Activated CD4-positive, alpha-beta T cell treated with anti-CD3 and anti-CD28 coated beads, Interleukin-2, amount 10 ng/mL, durations not matched to agents 7 days and 5 days (primary cell): Measurements from ENCODE around the gene ERO1A. TPM values are rescaled to one million over a fixed set of nuclear protein-coding genes. Genes with fewer than 3 reads are reported as not detected.
A peak's percentile ranks its signal among the peaks of the same experiment; 100 is the strongest.
"Not testable (repeated sequence)": the region's sequence is repeated elsewhere in the genome, so short reads cannot be mapped to it uniquely, and the experiment has no call there.

ENCODE experiments used
- CTCF ChIA-PET: fragments of 350-600 bp; sonication (Branson Sonifier 250); formaldehyde crosslinking; loops from one replicate; lab custom pipeline; 2021; ENCODE audit warnings: antibody characterized with exemption; lab: Charles Lee
- POLR2A ChIA-PET: fragments of 350-600 bp; sonication (Branson Sonifier 250); formaldehyde crosslinking; loops from one replicate; lab custom pipeline; 2021; ENCODE audit warnings: antibody characterized with exemption; lab: Charles Lee
- DNase-seq: peaks from one replicate; pipeline ENCODE4 v3.0.0-alpha.2; 2020
- H3K27ac Mint-ChIP-seq: one replicate; pipeline ENCODE4 v1.8.0; 2021; ENCODE audit warnings: mild to moderate bottlenecking, moderate library complexity, mixed read lengths
- H3K27me3 Mint-ChIP-seq: one replicate; pipeline ENCODE4 v1.8.0; 2021; ENCODE audit warnings: mixed read lengths
- H3K36me3 Mint-ChIP-seq: one replicate; pipeline ENCODE4 v1.8.0; 2021; ENCODE audit warnings: low read depth, mixed read lengths
- H3K4me1 Mint-ChIP-seq: one replicate; pipeline ENCODE4 v1.8.0; 2021; ENCODE audit warnings: mixed read lengths
- H3K4me3 Mint-ChIP-seq: one replicate; pipeline ENCODE4 v1.8.0; 2021; ENCODE audit warnings: mild to moderate bottlenecking, moderate library complexity, mixed read lengths
- H3K9me3 Mint-ChIP-seq: one replicate; pipeline ENCODE4 v1.8.0; 2021; ENCODE audit warnings: mixed read lengths
- total RNA-seq, 2 experiments: library from RNA; stranded (reverse); gene quantifications; one replicate each; pipeline ENCODE4 v1.2.3, GENCODE V29; 2021

Gene ERO1A, protein sequence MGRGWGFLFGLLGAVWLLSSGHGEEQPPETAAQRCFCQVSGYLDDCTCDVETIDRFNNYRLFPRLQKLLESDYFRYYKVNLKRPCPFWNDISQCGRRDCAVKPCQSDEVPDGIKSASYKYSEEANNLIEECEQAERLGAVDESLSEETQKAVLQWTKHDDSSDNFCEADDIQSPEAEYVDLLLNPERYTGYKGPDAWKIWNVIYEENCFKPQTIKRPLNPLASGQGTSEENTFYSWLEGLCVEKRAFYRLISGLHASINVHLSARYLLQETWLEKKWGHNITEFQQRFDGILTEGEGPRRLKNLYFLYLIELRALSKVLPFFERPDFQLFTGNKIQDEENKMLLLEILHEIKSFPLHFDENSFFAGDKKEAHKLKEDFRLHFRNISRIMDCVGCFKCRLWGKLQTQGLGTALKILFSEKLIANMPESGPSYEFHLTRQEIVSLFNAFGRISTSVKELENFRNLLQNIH
- 100 to 1,000 TPM; 134 to 155 TPM for total RNA-seq

DNA sequence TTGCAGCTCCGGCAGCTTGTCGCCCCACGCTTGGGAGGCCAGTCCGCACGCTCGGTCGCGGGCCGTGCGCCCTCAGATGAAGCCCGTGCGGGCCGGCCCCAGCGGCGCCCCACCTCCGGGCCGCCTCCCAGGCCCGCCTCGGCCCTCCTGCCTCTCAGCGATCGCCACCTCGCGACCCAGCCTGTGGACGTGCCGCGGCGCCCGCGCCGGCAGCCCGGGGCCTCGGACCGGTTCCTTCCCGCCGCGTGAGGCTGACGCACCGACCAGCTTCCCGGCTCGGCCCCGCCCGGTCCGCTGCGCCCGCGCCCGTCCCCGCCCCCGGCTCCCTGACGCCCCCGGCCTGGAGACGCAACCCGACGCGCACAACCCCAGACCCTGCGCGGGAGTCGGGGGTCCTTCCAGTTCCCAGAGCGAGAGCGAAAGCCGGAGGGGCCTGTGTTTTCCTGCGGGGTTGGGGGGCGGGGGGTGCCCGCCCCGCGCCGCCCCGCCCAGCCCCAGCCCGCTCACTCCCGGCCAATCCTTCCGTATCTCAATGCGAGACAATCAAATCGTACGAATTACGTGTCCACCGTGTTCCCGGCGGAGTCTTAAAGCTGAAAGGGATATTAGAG, at the start of gene ERO1A:
Gene ERO1A (minus strand): TSS at position 78 of the 611 bp plus-strand sequence. CDS start 77 bp downstream, at position 1.
- Mint-ChIP-seq H3K4me3 (peak within 1 kb of the TSS; percentile 93), H3K36me3 (peaks cover 25% of the 10 kb centered on the region), H3K27me3 (no peaks in the 10 kb centered on the region), H3K9me3 (no peaks in the 10 kb centered on the region), H3K27ac (peak within 1 kb of the TSS; percentile 98), H3K4me1 (peaks cover 40% of the 10 kb centered on the region)
- peak; percentile 65 for DNase-seq
- POLR2A ChIA-PET, result no interaction called here
- CTCF ChIA-PET, result interaction anchor here (0.9 to 1.3 kb wide), 3 partner anchors 16 to 79 kb away, joined by 3 to 4 read pairs (median 4); no protein-coding TSS in a partner anchor

DNA sequence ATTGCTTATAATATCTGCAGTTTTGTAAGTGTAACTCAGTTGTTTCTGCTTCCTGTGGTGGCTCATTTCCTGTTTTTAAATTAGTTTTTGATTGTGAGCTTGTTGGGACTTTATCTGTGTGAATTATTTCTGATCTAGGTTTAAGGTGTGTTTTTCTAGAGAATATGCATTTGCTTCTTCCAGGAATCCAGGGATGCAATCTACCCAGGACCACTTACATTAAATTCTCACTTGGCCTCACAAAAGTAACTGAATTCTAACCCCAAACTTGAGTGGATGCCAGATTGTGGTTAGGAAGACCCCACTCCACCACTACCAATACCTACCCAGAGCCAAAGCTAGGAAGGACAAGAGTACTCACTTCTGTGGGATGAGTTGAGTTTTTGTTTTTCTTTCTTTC, 46.5 kb upstream of the ERO1A start:
- H3K9me3 Mint-ChIP-seq, result no peaks in the 10 kb centered on the region
- H3K27ac Mint-ChIP-seq, result peak overlapping the region; percentile 96
- peaks cover 51% of the 10 kb centered on the region for H3K4me1 Mint-ChIP-seq
- CTCF ChIA-PET, result interaction anchor here (0.6 to 1.6 kb wide), 5 partner anchors 10 to 72 kb away, joined by 3 to 6 read pairs (median 3); no protein-coding TSS in a partner anchor
- H3K36me3 Mint-ChIP-seq, result peaks cover 48% of the 10 kb centered on the region
- DNase-seq, result no peak
- POLR2A ChIA-PET, result interaction anchor here (0.5 to 0.8 kb wide), 2 partner anchors 11 to 15 kb away, joined by 4 read pairs; no protein-coding TSS in a partner anchor
- peak overlapping the region; percentile 70 for H3K4me3 Mint-ChIP-seq
- no peaks in the 10 kb centered on the region for H3K27me3 Mint-ChIP-seq

DNA sequence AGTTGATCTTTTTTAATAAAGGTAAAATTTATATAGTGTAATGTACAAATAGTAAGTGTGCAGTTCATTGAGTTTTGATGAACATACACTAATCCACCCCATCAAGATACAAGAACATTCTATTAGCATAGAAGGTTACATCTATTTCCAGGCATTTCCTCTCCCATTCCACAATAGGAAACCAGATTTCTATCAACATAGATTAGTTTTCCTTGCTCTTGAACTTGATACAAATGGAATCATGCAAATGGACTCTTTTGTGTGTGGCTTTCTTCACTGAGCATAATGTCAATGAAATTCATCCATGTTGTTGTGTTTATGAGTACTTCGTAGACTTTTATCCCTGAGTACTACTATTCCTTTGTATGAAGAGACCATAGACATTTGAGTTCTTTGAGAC, 45.4 kb upstream of the ERO1A start:
- Mint-ChIP-seq H3K36me3 (peaks cover 44% of the 10 kb centered on the region), H3K4me3 (no peak overlapping the region), H3K27me3 (no peaks in the 10 kb centered on the region), H3K9me3 (no peaks in the 10 kb centered on the region), H3K4me1 (peaks cover 62% of the 10 kb centered on the region), H3K27ac (peak overlapping the region; percentile 27)
- POLR2A ChIA-PET, result no interaction called here
- CTCF ChIA-PET, result interaction anchor here (1.6 kb wide), 1 partner anchor 10 kb away, joined by 6 read pairs; no protein-coding TSS in a partner anchor
- no peak for DNase-seq

DNA sequence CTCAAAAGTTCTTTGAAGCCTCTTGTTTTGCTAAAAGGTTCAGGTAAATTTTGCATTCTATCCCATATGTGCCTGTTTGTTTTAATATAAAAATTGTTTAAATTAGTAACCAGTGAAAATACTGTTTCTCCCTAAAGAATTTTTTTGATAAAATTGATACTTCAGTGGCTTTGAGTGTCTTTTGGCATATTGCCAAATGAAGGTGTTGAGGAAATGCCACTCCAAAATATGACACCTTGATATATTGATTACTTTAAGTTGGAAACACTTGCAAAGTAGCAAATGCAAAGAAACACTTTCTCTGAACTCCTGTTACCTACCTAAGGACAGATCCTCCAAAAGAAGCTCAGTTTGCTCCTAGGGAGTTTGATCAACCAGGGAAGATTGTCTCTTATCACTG, 43.1 kb upstream of the ERO1A start:
- ChIA-PET CTCF (interaction anchor here (0.7 kb wide), 1 partner anchor 21 kb away, joined by 3 read pairs; no protein-coding TSS in a partner anchor), POLR2A (interaction anchor here (0.5 to 1.0 kb wide), 2 partner anchors 31 to 1750 kb away, joined by 3 to 5 read pairs; no protein-coding TSS in a partner anchor)

DNA sequence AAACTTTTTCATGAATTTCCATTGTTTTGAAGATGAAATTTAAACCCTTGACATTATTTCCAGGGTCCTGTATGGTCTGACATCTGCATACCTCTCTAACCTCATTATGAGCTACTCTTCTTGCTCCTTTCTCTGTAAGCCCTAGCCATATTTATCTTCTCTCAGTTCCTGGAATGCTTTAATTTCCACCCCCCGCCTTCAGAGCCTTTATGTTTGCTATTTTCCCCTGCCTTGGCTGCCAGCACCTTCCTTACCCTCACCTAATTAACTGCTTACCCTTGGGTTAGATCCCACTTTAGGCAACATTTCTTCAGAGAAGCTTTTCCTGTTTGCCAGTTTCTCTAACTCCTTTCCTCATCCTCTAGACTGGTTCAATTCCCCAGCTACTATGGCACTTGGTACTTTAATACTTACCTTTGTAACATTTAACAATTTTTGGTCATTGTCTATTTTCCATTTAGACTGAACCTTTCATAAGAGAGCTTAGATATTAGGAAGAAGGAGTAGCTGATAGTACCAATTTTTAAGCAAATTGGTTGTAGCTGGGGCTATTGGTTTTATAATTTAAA, 40.6 kb upstream of the ERO1A start:
- ChIA-PET CTCF (interaction anchor here (1.9 kb wide), 1 partner anchor 55 kb away, joined by 4 read pairs; no protein-coding TSS in a partner anchor), POLR2A (no interaction called here)
- Mint-ChIP-seq H3K4me3 (no peak overlapping the region), H3K36me3 (peaks cover 59% of the 10 kb centered on the region), H3K9me3 (no peaks in the 10 kb centered on the region), H3K27ac (peak overlapping the region; percentile 34), H3K27me3 (no peaks in the 10 kb centered on the region), H3K4me1 (peaks cover 55% of the 10 kb centered on the region)
- no peak for DNase-seq

More for the DNA sequence above, 43.1 kb upstream of the ERO1A start:
- no peak for DNase-seq
- Mint-ChIP-seq H3K36me3 (peaks cover 48% of the 10 kb centered on the region), H3K27ac (no peak overlapping the region), H3K9me3 (no peaks in the 10 kb centered on the region), H3K4me3 (no peak overlapping the region), H3K4me1 (peaks cover 63% of the 10 kb centered on the region), H3K27me3 (no peaks in the 10 kb centered on the region)

DNA sequence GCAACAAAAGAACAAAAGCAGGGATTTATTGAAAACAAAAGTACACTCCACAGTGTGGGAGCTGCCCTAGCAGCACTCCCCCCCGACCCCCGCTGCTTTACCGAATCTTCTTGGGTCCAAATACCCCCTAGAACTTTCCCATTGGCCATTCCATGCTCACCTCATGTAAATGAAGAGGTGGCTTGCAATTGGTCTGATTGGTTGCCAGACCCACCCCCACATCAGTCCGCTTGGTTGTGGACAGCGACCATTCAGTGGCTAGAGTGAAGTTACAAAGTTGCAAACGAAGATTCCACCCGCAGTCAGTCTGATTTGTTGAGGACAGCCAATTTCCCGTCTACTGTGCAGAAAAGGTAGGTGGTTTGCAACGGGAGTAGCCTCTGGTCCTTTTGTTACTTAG, 38.5 kb upstream of the ERO1A start:
- CTCF ChIA-PET, result no interaction called here
- POLR2A ChIA-PET, result no interaction called here
- peaks cover 50% of the 10 kb centered on the region for H3K36me3 Mint-ChIP-seq
- no peaks in the 10 kb centered on the region for H3K27me3 Mint-ChIP-seq
- H3K9me3 Mint-ChIP-seq, result no peaks in the 10 kb centered on the region
- no peak overlapping the region for H3K4me3 Mint-ChIP-seq
- peaks cover 51% of the 10 kb centered on the region for H3K4me1 Mint-ChIP-seq
- no peak overlapping the region for H3K27ac Mint-ChIP-seq
- DNase-seq, result no peak

DNA sequence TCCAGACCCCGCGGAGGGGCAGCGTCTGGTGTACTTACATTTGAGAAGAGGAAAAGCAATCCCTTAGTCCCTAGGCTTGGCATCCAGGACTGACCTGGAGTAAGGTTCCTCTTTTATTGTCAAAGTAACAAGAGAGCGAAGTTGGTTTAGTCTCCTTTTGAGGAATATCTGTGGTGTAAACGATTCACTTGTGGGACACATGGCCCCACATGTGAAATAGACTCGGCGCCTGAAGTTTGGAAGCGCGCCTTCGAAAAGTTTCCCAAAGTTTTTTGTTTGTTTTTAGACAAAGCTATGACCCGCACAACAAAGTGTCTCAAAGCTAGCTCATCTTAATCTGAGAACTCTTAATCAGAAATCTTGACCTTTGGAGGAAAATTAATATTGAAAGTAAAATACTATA, 35.4 kb upstream of the ERO1A start:
- H3K9me3 Mint-ChIP-seq, result no peaks in the 10 kb centered on the region
- peaks cover 32% of the 10 kb centered on the region for H3K4me1 Mint-ChIP-seq
- ChIA-PET POLR2A (interaction anchor here (0.7 kb wide), 1 partner anchor 11 kb away, joined by 4 read pairs; no protein-coding TSS in a partner anchor), CTCF (interaction anchor here (1.2 kb wide), 1 partner anchor 11 kb away, joined by 6 read pairs; no protein-coding TSS in a partner anchor)
- H3K36me3 Mint-ChIP-seq, result peaks cover 50% of the 10 kb centered on the region
- H3K27ac Mint-ChIP-seq, result peak overlapping the region; percentile 91
- H3K27me3 Mint-ChIP-seq, result no peaks in the 10 kb centered on the region
- peak overlapping the region; percentile 92 for H3K4me3 Mint-ChIP-seq
- DNase-seq, result no peak

DNA sequence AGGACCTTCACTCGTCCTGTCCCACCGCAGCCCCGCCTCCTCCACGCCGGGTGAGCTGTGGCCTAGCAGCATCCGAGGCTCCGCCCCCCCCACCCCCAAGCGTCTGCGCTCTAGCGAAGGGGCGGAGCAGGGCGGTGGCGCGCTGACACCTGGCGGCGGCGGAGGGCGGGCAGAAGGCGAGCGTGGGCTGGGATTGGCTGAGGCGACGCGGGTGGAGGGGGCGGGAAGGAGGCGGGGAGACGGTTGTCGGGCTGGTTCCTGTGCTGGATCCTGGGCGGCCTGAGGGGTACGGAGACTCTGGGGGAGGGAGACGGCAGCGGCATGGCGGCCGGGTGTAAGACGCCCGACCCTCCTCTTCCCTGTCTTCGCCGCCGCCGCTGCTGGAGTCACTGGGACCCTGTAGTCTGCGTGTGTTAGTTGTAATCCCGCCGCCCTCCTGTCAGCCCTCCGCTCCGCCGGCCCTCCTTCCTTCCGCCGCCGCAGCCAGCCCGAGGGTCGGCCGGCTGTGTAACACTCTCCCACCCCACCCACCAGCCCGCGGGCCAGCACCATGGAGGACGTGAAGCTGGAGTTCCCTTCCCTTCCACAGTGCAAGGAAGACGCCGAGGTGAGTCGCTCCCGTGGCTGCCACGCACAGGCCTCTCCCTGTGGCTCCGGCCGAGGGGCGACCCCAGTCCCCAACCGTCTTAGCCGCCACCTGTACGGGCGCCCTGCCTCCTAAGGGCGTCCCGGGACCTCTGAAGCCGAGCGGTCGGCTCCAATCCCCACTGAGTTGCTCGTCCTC, 34.8 kb upstream of the ERO1A start, which contains the start of gene STYX:
Gene STYX (plus strand): TSS at position 242 of the 784 bp plus-strand sequence. CDS start 309 bp downstream, at position 551.
- no peaks in the 10 kb centered on the region for H3K9me3 Mint-ChIP-seq
- peak within 1 kb of the TSS; percentile 92 for H3K4me3 Mint-ChIP-seq
- peak; percentile 98 for DNase-seq
- ChIA-PET CTCF (interaction anchor here (0.6 to 1.2 kb wide), 4 partner anchors 10 to 430 kb away, joined by 3 to 6 read pairs (median 3); no protein-coding TSS in a partner anchor), POLR2A (no interaction called here)
- H3K36me3 Mint-ChIP-seq, result peaks cover 52% of the 10 kb centered on the region
- H3K27me3 Mint-ChIP-seq, result no peaks in the 10 kb centered on the region
- peak within 1 kb of the TSS; percentile 91 for H3K27ac Mint-ChIP-seq
- H3K4me1 Mint-ChIP-seq, result peaks cover 27% of the 10 kb centered on the region

DNA sequence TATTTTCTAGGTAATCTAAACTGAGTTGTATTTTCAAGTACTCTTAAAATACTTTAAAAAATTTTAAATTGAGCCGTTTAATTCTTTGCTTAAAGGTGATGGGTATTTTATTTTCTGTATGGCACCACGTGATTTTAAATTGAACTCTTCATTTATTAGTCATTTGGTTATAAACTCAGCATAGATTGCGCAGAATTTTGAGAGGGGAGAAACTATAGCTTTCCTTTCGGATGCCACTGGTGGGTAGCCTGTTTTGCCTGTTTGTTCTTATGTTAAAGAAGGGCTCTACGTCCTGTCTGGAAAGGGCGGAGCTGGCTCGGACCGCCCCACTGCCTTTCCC, 34.2 kb upstream of the ERO1A start:
- no peak for DNase-seq
- CTCF ChIA-PET, result interaction anchor here (0.6 to 1.2 kb wide), 4 partner anchors 10 to 430 kb away, joined by 3 read pairs; no protein-coding TSS in a partner anchor
- POLR2A ChIA-PET, result no interaction called here
- H3K27ac Mint-ChIP-seq, result peak overlapping the region; percentile 91
- H3K4me3 Mint-ChIP-seq, result peak overlapping the region; percentile 92
- H3K4me1 Mint-ChIP-seq, result peaks cover 25% of the 10 kb centered on the region
- peaks cover 53% of the 10 kb centered on the region for H3K36me3 Mint-ChIP-seq
- H3K27me3 Mint-ChIP-seq, result no peaks in the 10 kb centered on the region
- H3K9me3 Mint-ChIP-seq, result no peaks in the 10 kb centered on the region

DNA sequence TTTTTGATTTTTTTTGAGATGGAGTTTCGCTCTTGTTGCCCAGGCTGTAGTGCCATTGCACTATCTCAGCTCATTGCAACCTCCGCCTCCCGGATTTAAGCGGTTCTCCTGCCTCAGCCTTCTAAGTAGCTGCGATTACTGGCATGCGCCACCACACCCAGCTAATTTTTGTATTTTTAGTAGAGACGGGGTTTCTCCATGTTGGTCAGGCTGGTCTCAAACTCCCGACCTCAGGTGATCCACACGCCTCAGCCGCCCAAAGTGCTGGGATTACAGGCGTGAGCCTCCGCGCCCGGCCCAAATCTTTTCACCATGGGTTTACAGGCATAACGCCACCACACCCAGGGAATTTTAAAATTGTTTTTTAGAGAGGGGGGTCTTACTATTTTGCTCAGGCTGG, 33.7 kb upstream of the ERO1A start:
- H3K27ac Mint-ChIP-seq, result peak overlapping the region; percentile 60
- CTCF ChIA-PET, result interaction anchor here (0.8 to 1.2 kb wide), 3 partner anchors 20 to 50 kb away, joined by 3 read pairs; no protein-coding TSS in a partner anchor
- peaks cover 24% of the 10 kb centered on the region for H3K4me1 Mint-ChIP-seq
- DNase-seq, H3K9me3 Mint-ChIP-seq, POLR2A ChIA-PET, H3K27me3 Mint-ChIP-seq: not testable (repeated sequence)
- H3K4me3 Mint-ChIP-seq, result peak overlapping the region; percentile 25
- H3K36me3 Mint-ChIP-seq, result peaks cover 52% of the 10 kb centered on the region

DNA sequence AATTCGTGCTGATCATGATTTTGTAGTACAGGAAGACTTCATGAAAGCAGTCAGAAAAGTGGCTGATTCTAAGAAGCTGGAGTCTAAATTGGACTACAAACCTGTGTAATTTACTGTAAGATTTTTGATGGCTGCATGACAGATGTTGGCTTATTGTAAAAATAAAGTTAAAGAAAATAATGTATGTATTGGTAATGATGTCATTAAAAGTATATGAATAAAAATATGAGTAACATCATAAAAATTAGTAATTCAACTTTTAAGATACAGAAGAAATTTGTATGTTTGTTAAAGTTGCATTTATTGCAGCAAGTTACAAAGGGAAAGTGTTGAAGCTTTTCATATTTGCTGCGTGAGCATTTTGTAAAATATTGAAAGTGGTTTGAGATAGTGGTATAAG, 32.2 kb upstream of the ERO1A start:
- DNase-seq, H3K9me3 Mint-ChIP-seq, POLR2A ChIA-PET, H3K27me3 Mint-ChIP-seq, H3K4me3 Mint-ChIP-seq, H3K27ac Mint-ChIP-seq: not testable (repeated sequence)
- CTCF ChIA-PET, result interaction anchor here (1.0 kb wide), 1 partner anchor 20 kb away, joined by 3 read pairs; the partner anchor contains the start of gene PSMC6
- Mint-ChIP-seq H3K36me3 (peaks cover 47% of the 10 kb centered on the region), H3K4me1 (peaks cover 21% of the 10 kb centered on the region)
